IPS-NIHi7 (cell line): ENCODE data around the gene SEC61A1.
A peak's percentile ranks its signal among the peaks of the same experiment; 100 is the strongest.

Source experiments
- DNase-seq: peaks from one replicate; pipeline ENCODE4 v3.0.0; 2012; ENCODE audit warnings: mixed read lengths; ENCODE audit errors: extremely low spot score

The SEC61A1 gene

GRCh38 chr3:128077202-128077624, 25.0 kb downstream of the SEC61A1 start:
- DNase-seq: no peak

DNA sequence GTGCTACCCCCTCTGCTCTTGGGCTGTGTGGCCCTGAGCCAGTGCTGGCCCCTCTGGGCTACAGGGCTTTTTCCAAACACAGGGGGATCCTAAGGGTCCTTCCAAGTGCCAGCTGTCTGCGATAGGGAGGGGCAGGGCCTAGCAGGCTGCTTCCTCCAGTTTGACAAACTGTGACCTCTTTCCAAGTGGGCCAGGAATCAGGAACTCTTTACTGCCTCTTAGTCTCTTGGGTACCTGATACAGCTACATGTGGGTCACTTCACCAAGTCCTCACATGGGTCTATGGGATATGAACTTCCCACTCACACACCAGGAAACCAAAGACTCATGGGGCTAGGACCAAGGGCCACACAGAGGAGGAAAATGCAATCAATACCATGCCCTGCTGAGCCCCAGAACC, 25.4 kb downstream of the SEC61A1 start:
- DNase-seq: no peak

DNA sequence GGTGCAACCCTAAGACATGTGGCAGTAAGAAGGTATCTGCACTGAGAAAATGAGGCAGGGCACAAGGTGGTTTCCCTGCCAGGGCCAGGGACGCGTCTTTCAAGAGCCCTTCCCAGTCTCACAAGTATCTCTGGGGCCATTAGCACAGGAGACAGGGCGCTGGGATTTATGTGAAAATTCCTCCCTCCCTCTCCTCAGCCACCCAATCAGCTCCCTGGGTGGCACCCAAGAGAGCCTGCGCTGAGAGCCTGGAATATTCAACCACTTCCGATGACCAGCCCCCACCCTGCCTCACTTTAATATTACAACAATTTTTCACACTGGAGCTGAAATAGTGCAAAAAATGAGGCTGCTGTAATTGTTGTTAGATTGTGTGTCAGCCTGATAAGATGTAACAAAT, 26.1 kb downstream of the SEC61A1 start:
- DNase-seq: no peak

GRCh38 chr3:128078875-128079274, 26.6 kb downstream of the SEC61A1 start:
- DNase-seq: no peak

DNA sequence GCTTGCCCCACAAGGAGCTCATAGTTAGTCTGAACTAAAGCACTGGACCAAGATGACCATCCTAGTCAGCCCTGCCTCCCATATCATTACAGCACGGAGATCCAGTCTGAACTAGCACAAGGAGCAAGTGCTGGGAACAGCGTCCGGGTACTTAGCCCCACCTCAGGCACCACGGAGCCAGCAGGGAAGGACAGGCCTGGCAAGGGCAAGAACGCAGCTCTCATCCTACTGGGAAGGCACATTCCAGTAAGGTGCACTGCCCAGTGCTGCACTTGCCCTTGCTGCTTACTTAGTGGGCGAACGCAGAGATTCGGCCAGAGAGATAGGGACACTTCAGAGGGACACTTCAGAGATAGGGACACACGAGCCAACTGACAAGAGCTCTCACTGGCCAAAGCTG, 27.6 kb downstream of the SEC61A1 start:
- no peak for DNase-seq

- no peak for DNase-seq
Observed at GRCh38 chr3:128080323-128081080, 28.3 kb downstream of the SEC61A1 start.

DNA sequence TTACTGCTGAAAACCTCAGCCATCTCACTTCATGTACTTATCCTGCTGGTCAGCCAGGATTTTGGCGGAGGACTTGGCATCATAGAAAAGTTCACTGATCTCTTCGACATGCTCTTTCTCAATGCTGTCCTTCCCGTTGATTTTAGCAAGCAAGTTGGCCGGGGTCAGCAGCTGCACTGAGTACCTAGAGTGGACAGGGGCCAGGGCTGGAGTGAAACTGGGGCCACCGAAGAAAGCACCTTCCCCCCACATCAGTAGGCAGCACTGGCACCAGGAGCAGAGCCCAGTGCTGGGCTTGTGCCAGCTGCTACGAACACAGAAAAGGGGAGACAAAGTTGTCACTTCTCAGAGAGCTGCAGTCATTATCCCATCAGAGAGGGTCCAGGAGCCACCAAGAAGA, 29.0 kb downstream of the SEC61A1 start:
- DNase-seq: no peak

DNA sequence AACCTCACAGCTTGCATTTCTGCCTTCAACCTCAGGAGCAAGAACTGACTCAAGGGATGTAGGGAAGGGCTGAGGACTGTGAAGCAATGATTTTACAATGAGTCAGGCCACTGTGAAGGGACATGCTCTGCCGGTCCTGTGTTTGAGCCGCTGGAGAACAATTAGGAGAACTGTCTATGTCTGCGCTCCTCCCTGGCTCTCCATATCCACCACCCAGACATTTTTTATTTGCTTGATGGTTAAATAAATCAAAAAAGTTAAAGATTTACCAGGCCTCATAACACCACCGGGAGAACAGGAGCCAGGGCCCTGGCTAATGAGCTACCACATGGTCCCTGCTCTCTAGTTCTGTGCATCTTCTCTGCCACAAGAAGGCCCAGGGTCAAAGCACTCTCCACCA, 29.6 kb downstream of the SEC61A1 start:
- no peak for DNase-seq

DNA sequence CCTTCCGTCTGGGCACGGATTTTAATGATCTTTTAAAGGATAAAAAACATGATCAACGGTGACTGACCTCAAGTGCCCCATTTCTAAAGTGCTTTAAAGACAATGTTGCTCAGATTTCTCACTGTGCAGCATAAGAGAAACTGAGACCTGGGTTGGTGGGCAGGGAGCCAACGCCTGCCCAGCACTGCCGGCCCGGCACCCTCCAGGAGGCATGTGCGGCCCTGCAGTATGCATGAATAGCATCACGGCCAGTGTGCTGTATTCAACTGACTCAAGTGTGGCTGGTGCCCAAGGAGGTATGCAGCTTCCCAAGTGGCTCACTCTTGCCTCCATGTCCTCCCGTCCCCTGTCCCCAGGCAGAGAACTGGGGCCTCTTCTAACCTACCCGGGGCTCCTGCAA, 30.3 kb downstream of the SEC61A1 start:
- no peak for DNase-seq

- peak; percentile 27 for DNase-seq
Observed at GRCh38 chr3:128083396-128083795, 31.2 kb downstream of the SEC61A1 start.

DNA sequence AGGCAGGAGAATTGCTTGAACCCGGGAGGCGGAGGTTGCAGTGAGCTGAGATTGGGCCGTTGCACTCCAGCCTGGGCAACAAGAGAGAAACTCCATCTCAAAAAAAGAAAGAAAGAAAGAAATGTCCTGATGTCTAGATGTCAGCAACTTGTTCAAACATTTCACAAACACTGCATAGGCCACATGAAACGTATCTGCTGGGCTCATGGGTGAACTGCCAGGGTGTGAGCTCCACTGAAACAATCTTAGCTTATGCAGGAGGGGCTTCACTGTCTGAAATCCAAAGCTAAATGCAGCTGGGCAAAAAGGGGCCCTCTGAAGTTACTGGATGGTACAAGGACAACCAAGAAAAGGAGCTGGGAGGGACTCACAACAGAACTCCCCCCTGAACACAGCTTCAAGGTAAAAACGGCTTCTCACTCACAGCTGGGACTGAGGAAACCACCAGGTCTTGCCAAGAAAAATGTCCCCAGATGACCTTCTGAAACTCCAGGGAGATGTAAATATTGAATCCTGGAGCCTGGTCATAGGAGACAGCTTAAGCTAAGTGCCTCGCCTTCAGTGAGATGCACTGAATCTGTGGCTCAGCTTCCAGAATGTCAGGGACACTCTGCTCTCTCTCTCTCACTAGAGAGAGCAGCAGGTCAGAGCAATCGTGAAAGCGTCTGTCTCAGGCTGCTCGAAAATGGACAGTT, 31.9 kb downstream of the SEC61A1 start:
- no peak for DNase-seq

- no peak for DNase-seq
Observed at GRCh38 chr3:128084675-128085021, 32.4 kb downstream of the SEC61A1 start.

DNA sequence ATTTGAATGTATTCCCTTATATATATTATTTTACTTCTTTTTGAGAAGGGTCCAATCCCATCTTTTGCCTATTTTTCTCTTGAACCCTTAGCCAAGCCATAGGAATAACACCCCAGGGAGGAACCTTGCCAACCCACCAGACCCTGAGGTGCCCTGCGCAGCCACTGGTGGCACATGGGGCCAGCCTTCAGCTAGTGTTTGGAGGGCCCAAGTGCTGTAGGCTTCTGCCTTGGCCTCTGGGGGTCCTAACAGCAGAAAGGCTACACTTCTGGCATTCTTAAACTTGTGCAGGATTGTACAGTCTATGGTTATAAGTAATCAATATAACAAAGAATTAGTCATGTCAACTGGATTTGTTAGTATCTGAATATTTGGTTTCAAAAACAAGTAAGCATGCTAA, 36.9 kb downstream of the SEC61A1 start:
- DNase-seq: no peak

DNA sequence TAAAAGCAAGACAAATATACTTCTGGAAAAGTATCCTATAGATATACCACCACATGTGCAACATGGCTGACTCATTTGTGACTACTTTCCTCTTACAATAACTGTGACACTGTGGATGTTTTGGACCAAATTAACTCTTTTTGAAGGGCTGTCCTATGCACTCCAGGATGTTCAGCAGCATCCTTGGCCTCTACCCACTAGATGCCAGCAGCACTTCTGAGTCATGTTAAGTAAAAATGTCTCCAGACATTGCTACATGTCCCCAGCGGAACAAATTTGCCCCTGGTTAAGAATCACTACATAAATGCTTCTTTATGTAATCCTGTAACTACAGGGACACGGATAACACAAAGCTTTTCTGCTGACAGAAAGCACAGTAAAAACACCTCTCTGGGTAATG, 39.3 kb downstream of the SEC61A1 start:
- DNase-seq: no peak

DNA sequence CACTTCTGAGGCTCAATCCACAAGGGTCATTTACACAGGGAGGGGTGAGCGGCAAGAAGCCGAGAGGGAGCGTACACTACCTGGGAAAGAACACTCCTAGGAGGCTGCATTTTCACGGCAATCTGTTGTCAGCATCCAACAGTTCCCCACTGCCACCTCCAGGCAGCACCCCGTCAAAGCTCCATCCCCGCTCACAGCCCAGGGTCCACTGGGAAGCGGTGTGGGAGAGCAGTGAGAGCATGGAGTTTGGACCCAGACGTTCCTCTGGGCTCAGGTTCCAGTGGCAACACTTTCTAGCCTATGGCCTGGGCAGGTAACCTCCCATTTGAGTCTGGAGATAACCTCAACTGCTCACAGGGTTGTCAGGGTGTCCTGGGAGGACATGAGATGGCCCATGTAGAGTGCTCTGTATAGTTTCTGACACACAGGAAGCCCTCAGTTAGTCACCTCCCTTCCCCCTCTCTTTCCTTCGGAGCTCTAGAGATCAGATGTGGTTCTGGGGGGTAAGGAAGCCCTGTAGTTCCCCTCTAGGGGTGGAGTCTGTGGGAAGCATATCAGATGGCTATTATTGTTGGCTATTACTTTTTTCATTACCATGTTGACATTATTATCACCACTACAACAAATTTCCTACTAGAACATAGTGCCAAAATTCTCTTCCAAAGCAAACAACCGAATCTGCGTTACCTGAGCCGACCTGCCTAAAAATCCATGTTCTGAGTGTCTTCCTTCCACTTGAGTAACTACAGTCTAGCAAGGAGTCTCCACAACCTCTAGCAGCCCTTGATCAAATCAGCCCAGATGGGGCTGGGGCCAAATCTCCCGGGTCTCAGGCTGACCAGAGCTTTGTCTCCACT, 42.3 kb downstream of the SEC61A1 start:
- no peak for DNase-seq

GRCh38 chr3:128095222-128095703, 43.0 kb downstream of the SEC61A1 start:
- DNase-seq: peak; percentile 88

DNA sequence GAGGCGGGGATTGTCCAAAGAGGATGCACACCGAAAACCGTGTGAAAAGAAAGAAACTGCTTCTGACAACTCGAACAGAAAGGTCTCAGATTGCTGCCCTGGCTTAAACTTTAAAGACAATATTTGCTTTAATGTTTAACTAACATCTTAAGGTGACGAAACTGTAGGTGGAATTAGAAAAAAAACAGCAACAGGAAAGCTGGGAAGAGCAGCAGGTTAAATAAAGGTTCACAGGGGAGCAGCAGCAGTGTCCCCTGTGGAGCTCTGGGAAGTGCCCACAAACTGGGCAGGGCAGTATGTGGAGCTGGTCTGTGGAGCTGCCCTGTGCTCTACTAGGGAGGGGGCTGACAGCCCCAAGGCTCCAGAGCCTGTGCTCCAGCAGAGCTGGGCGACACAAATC, 46.0 kb downstream of the SEC61A1 start:
- no peak for DNase-seq

DNA sequence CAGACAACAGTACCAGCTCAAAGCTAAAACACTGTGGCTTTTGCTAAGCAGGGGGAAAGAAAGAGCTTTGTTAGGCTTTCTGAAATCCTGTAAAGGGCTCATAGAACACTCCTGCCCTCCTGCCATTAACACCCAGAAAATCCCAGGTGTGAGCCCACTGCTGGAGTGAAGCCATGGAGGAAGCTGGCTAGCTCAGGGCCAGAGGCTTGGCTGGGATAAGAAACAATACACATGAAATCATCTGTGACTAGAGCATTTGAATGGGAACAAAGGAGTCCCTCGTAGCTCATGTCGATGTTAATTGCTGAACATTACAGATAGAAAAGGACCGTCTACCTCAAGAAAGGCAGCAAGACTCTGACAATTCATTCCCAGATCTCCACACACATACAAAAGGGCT, 47.9 kb downstream of the SEC61A1 start:
- no peak for DNase-seq

GRCh38 chr3:128100638-128101037, 48.4 kb downstream of the SEC61A1 start:
- DNase-seq: no peak

DNA sequence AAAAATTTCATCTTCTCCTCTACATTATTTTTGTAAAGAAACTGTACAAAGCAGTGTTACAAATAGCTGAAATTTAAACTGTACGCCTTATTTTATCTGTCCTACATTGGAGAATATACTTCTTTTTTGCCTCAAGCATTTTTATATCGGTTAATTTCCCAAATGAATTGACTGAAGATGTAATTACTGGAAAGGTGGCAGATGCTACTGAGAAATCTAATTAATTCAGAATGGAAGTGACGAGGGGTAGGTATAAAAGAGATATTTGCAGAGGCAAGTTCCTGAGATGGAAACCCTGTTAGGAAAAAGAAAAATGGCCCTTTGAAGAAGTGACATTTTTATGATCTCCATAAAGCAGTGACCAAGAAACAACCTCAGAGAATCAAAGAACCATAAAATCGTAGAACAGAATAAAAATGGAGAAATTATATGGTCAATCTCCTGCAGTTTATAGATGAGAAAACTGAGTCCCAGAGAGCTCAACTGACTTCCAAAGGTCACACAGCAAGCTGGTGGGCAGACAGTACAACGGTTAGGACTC, 51.0 kb downstream of the SEC61A1 start:
- no peak for DNase-seq

DNA sequence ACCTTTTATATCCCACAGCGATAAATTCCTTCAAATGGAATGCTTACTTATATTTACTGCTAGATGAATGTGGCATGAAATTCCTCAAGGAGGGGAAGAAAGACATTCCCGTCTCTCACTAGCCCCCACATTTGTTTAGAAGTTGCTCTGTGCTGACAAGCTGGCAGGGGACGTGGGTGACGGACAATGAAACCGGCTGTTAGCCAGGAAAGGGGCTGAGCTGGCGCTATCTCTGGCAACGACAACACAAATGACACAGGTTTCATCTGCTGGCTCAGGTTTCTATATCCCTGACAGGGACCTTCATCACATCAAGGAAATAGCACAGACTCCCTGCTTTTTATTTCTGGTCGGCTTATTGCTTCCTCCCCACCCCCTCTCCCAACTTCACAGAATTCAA, 55.6 kb downstream of the SEC61A1 start:
- DNase-seq: no peak

DNA sequence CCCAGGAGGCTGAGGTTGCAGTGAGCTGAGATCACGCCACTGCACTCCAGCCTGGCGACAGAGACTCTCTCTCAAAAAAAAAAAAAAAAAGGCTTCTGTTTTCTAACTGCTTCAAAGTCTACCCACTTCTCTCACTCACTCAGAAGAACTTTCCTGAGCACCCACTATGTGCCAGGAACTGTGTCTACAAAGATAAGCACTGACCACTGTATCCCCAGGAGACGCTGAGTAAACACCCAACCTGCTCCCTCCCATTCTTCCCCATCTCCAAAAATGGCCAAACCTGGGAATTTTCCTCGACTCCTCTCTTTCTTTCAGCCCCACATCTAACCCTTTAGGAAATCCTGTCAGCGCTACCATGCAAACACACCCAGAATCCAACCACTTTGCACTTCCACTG, 58.9 kb downstream of the SEC61A1 start:
- no peak for DNase-seq
